Activated T-cell treated with anti-CD3 and anti-CD28 coated beads, Interleukin-2, amount 50 U/mL, for 1 hour (primary cell): ENCODE results near the gene SUSD4.

Source experiments
- DNase-seq: peaks from one replicate; pipeline ENCODE4 v3.0.0-alpha.2; 2020

Gene SUSD4

GRCh38 chr1:223246476-223247112 lies 117.4 kb downstream of the SUSD4 start:
- DNase-seq: no peak

DNA sequence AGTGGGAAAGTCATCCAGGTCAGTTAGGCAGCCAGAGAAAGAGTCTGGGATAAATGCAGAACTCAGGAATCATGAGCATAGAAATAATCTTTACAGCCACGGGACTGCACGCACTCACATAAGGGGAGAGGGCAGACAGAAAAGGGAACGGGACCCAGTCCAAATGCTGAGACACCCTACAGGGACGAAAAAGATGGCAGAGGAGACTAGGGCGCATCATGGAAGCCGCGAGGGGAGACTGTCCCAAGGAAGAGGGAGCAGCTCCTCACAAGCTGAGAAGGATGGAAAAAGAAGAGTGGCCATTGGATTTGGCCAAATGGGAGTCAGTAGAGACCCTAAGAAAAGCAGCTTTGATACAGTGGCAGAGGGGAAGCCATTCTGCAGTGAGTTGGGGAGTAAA lies 118.0 kb downstream of the SUSD4 start:
- no peak for DNase-seq

DNA sequence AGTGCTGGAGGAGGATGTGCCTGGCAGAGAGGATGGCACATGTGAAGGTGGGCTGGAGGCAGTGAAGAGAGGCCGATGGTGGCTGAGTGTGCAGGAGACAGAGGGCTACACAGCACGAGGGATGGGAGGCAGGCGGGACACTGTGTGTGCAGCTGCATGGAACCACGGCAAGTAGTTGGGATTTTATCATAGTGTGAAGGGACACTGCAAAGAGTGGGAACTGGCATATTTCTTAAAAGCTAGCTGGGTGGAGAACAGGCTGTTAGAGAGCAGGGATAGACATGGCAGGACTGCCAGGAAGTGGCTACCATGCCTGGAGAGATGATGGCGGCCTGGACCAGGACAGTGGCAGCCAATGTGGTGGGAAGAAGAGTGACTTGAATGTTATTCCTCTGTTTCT lies 118.6 kb downstream of the SUSD4 start:
- DNase-seq: no peak

DNA sequence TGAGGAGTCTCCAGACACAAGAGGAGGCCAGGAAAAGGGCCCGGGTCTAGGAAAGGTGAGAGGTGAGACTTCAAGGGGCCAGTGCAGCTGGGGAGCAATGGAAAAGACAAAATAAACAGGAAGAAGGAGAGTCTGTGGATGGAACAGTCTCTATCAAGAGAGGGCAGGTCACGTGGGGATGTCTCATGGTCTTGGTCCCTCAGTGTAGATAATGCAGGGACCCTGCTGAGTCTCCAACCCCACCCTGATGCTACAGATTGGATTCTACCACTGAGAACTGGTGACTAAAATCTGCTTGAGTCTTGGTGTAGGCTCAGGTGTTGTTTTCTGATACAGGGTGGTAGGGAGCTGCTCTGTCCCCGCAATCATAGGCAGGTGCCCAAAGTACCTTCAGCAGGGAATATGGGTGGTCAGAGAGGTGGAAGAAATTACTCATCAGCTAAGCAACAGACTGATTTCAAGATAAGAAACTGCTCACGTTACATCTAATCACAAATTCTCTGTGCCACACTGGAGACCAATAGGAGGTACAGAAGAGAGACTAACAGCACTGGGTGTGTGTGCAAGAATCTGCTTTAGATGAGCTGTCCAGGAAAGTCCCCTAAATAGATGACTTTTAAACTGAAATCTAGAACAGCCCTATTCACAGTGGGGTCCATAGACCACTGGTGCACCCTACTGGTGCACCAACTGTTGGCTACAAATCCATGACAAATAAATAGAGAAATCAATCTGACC lies 119.4 kb downstream of the SUSD4 start:
- no peak for DNase-seq

DNA sequence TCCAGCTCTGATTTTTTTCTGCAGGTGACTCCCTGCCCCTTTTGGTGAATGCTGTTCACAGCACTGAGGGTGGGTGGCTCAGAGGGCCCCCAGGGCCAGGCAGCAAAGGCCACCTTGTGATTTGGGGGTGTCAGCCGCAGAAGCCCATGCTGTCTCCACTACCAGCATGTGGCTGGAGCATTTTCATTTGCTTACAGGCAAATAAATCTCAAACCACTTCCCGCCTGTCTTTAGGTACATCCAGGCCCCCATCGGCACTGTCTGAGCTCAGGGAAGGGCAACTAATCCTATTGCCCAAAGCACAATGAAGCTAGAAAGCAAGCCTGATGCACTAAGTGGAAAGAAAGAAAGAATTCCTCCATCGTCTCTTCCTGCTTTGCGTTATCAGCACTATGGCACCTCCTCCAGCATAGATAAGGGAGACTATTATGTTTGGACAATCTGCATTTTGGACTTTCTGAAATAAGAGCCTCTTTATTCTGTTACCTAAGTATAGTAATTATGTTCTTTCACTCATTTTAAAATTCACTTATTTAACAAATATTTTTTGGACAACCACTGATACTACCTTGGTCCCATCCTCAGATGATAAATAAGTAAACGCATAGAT lies 120.4 kb downstream of the SUSD4 start:
- no peak for DNase-seq

GRCh38 chr1:223242971-223243370 lies 121.0 kb downstream of the SUSD4 start:
- no peak for DNase-seq

GRCh38 chr1:223242382-223242955 lies 121.5 kb downstream of the SUSD4 start:
- DNase-seq: no peak

DNA sequence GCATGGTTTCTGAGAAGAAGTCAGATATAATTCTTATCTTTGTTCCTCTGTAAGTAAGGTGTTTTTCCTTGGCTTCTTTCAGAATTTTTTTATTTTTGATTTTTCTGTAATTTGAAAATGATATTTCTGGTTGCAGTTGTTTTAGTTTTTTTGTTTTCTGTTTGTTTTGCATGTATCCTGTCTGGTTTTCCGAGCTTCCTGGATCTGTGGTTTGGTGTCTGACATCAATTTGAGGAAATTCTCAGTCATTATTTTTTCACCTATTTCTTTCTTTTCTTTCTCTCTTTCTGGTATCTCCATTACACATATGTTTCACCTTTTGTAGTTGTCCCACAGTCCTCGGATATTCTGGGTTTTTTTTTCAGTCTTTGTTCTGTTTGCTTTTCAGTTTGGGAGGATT lies 123.9 kb downstream of the SUSD4 start:
- no peak for DNase-seq

DNA sequence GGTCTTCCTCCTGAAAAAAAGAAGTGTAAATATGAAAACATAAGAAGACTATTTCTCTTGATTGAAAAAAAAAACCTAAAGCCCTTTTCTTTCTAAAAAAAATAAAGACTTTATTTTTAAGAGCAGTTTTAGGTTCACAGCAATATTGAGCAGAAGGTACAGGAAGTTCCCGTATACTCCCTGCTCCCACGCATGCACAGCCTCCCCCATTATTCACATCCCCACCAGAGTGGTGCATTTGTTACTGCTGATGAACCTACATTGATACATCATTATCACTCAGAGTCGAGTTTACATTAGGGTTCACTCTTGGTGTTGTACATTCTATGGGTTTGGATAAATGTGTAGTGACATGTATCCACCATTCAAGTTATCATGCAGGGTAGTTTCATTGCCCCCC lies 128.9 kb downstream of the SUSD4 start:
- no peak for DNase-seq

DNA sequence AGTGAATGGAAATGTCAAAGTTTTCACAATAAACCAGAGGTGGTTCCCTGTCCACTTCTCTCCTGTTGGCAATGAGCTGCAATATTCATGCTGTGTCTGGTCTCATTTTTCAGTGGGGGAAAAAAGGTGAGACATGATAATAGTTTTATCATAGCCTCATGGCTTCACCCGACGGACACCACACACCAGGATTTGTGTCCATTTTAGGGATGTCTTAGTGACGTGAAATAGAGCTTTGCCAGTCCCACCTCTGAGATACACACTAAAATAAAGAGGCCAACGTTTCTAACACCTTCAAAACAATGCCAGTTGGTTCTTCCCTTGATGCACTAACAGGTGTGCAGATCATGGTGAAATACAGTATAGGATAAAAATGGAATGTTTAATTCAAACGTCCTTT lies 129.4 kb downstream of the SUSD4 start:
- no peak for DNase-seq

GRCh38 chr1:223234170-223234514 lies 129.8 kb downstream of the SUSD4 start:
- no peak for DNase-seq

GRCh38 chr1:223233410-223234169 lies 130.4 kb downstream of the SUSD4 start:
- no peak for DNase-seq

GRCh38 chr1:223233019-223233409 lies 131.0 kb downstream of the SUSD4 start:
- DNase-seq: no peak

- no peak for DNase-seq
Measured at GRCh38 chr1:223231581-223231980, 132.4 kb downstream of the SUSD4 start.

DNA sequence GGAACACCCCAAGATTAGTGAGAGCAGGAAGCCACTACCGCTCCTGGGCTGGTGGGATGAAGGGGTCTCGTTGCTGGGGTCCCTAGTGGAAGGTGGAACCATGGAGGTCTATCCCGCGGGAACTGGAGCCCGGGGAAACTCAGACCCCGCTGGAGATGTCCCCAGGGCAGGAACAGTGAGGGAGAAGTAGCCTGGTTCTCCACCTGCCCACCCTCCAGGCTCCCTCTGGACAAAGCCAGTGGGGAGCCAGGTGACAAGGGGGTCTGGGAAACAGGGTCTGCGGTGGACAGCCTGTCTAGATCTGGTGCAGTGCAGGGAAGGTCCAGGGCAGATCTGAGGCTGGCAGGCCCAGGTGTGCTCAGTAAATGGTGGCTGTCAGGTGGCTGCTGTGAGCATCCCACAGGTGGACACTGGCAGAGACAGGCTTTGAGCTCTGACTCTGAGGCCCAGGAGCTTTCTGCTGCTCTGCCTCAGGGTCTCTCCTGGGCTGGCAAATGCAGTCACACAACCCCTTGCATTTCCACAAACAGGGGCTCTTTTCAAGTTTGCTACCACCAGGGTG lies 132.9 kb downstream of the SUSD4 start:
- no peak for DNase-seq

- DNase-seq: peak; percentile 43
Measured at GRCh38 chr1:223230161-223230881, 133.7 kb downstream of the SUSD4 start.

- no peak for DNase-seq
Measured at GRCh38 chr1:223229756-223230155, 134.2 kb downstream of the SUSD4 start.

GRCh38 chr1:223228931-223229528 lies 134.9 kb downstream of the SUSD4 start:
- no peak for DNase-seq

DNA sequence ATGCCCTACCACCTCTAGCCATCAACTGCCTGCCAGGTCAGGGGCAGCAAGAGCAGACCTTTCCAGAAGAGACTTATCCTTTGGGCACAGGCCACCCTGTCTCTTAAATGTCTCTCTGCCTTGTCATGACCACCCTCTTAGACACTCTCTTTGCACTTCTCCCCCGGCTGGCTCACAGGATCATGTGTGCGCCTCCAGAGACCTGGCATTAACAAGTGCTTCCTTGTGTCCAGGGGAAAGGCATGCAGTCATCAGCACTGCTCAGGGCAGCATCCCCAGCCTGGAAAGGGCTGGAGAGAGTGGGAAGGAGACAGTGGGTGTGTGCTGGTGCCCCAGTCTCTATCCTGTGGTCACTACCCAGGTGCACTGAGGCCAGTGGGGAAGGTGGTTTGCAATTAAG lies 135.8 kb downstream of the SUSD4 start:
- no peak for DNase-seq

GRCh38 chr1:223227486-223228196 lies 136.3 kb downstream of the SUSD4 start:
- no peak for DNase-seq

DNA sequence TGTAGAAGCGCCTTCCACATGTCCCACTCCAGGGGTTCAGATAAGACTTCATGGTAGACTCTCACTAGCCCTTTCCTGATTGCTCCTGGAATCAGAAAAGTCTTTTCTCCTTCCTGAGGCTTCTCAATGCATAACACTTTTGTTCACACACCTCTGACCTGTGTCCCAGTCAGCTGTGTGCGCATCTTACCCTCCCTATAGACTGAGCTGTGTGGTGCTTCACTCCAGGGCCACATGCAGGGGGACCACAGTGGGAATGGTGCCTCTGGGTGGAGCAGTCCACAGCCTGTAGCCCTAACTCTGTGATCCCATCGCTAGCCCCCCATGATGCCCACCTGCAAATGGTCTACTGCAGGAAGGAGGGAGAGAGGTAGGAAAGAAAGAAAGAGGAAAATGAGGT lies 136.9 kb downstream of the SUSD4 start:
- no peak for DNase-seq
